Endothelial cell of umbilical vein (primary cell): Measurements from ENCODE around the gene SRD5A1. TPM values are rescaled to one million over a fixed set of nuclear protein-coding genes. Genes with fewer than 3 reads are reported as not detected.

Experiments used
- BruUV-seq: library from RNA; stranded (reverse); fragments of 400-500 nt; replicated peaks from 2 replicates; lab custom pipeline; 2021; lab: Mats Ljungman, UMichigan
- CTCF ChIA-PET: fragments of 300-600, 350-600 bp; sonication (Branson Sonifier 250); formaldehyde crosslinking; loops from one replicate; lab custom pipeline; 2021; ENCODE audit warnings: antibody characterized with exemption, inconsistent platforms; lab: Charles Lee
- POLR2A ChIA-PET: fragments of 300-600, 350-600 bp; sonication (Branson Sonifier 250); formaldehyde crosslinking; loops from one replicate; lab custom pipeline; 2021; ENCODE audit warnings: antibody characterized with exemption, inconsistent platforms; lab: Charles Lee
- DNase-seq: peaks from one replicate; pipeline ENCODE4 v3.0.0-alpha.2; 2011; ENCODE audit warnings: low read depth, low spot score
- FAIRE-seq: peaks from 2 replicates; lab custom pipeline; 2011; peaks lifted over from hg19 to GRCh38; lab: Jason Lieb, UNC
- H2AFZ ChIP-seq: 2 replicates; pipeline ENCODE4 v1.6.0; 2012; ENCODE audit warnings: low read depth, low read length, control low read depth, inconsistent platforms
- H3K27ac ChIP-seq: 2 replicates; pipeline ENCODE4 v1.5.1; 2011; ENCODE audit warnings: low read depth, mild to moderate bottlenecking, control low read depth, low read length, moderate library complexity; ENCODE audit not compliant: insufficient read depth
- H3K27me3 ChIP-seq, 2 experiments: 2 replicates each; pipeline versions ENCODE4 v1.6.0 to v1.6.1; 2011; ENCODE audit warnings: low read length in 2 of 2, mixed read lengths in 1 of 2; ENCODE audit not compliant: control insufficient read depth in 2 of 2, insufficient read depth in 2 of 2
- H3K36me3 ChIP-seq, 2 experiments: 2 replicates in 1 of 2; 3 replicates in 1 of 2; pipeline ENCODE4 v1.5.1; 2011; ENCODE audit warnings: low read length in 2 of 2, mild to moderate bottlenecking in 1 of 2, moderate library complexity in 1 of 2; ENCODE audit not compliant: control insufficient read depth in 2 of 2, insufficient read depth in 2 of 2; ENCODE audit errors: extremely low read depth in 1 of 2
- H3K4me1 ChIP-seq: 3 replicates; pipeline ENCODE4 v1.5.1; 2011; ENCODE audit warnings: mild to moderate bottlenecking, low read length; ENCODE audit not compliant: control insufficient read depth, insufficient read depth; ENCODE audit errors: extremely low read depth
- H3K4me2 ChIP-seq: 2 replicates; pipeline ENCODE4 v1.6.1; 2011; ENCODE audit warnings: low read length, control low read depth, mixed read lengths; ENCODE audit not compliant: insufficient read depth
- H3K4me3 ChIP-seq, 3 experiments: fragments of 200-600 bp in 1 of 3; sonication (generic), shearing (Covaris generic) in 1 of 3; replicated peaks in 1 of 3; 2 replicates each; pipeline ENCODE4 v1.5.1; 2011 to 2016; ENCODE audit warnings: control low read depth in 3 of 3, low read length in 3 of 3, mild to moderate bottlenecking in 2 of 3, inconsistent platforms in 1 of 3, low read depth in 1 of 3, moderate library complexity in 1 of 3; ENCODE audit not compliant: insufficient read depth in 1 of 3
- H3K79me2 ChIP-seq: 2 replicates; pipeline ENCODE4 v1.6.0; 2012; ENCODE audit warnings: low read length, inconsistent platforms; ENCODE audit not compliant: control insufficient read depth, insufficient read depth
- H3K9ac ChIP-seq: replicated peaks from 2 replicates; pipeline ENCODE3; 2011; ENCODE audit warnings: low read length, control low read depth; ENCODE audit not compliant: insufficient read depth; ENCODE audit errors: extremely low read depth
- H3K9me1 ChIP-seq: replicated peaks from 3 replicates; pipeline ENCODE4 v1.6.0; 2011; ENCODE audit warnings: mild to moderate bottlenecking, low read length; ENCODE audit not compliant: control insufficient read depth, insufficient read depth; ENCODE audit errors: extremely low read depth
- H3K9me3 ChIP-seq: replicated peaks from 2 replicates; pipeline ENCODE4 v1.5.1; 2012; ENCODE audit warnings: low read length, inconsistent platforms; ENCODE audit not compliant: control insufficient read depth, insufficient read depth
- H4K20me1 ChIP-seq: replicated peaks from 2 replicates; pipeline ENCODE3; 2011; ENCODE audit warnings: mild to moderate bottlenecking, low read length; ENCODE audit not compliant: control insufficient read depth, insufficient read depth; ENCODE audit errors: extremely low read depth
- CTCF ChIP-seq, 2 donors: IDR thresholded peaks; 1 replicate in 1 of 2; 2 replicates in 1 of 2; pipeline ENCODE4 v1.5.1; 2011; ENCODE audit warnings: low read length in 2 of 2, mild to moderate bottlenecking in 2 of 2, moderate library complexity in 2 of 2, control low read depth in 1 of 2, inconsistent platforms in 1 of 2, low read depth in 1 of 2; ENCODE audit not compliant: insufficient read depth in 1 of 2; ENCODE audit errors: extremely low read depth in 1 of 2
- EZH2 ChIP-seq: IDR thresholded peaks from 2 replicates; pipeline ENCODE4 v1.6.1; 2012; ENCODE audit warnings: borderline replicate concordance, low read depth, mild to moderate bottlenecking, moderate library complexity, low read length, inconsistent platforms; ENCODE audit not compliant: severe bottlenecking
- FOS ChIP-seq: IDR thresholded peaks from 2 replicates; pipeline ENCODE4 v1.6.1; 2011; ENCODE audit warnings: mild to moderate bottlenecking, low read length, moderate library complexity, borderline replicate concordance; ENCODE audit not compliant: insufficient read depth
- GATA2 ChIP-seq: IDR thresholded peaks from 2 replicates; pipeline ENCODE4 v1.7.0; 2011; ENCODE audit warnings: low read depth, mild to moderate bottlenecking, moderate library complexity, mixed read lengths, low read length; ENCODE audit not compliant: insufficient read length, insufficient read depth
- JUN ChIP-seq: IDR thresholded peaks from 2 replicates; pipeline ENCODE4 v1.6.1; 2011; ENCODE audit warnings: borderline replicate concordance, low read depth; ENCODE audit not compliant: insufficient read length, insufficient read depth
- MAX ChIP-seq: IDR thresholded peaks from 2 replicates; pipeline ENCODE4 v1.6.1; 2011; ENCODE audit not compliant: insufficient read depth, insufficient read length
- MYC ChIP-seq: IDR thresholded peaks from one replicate; pipeline ENCODE4 v1.6.1; 2011; ENCODE audit warnings: mild to moderate bottlenecking, low read depth, low read length
- POLR2A ChIP-seq: IDR thresholded peaks from 2 replicates; pipeline ENCODE4 v1.6.1; 2012; ENCODE audit warnings: low read depth, mild to moderate bottlenecking, control low read depth, low read length
- POLR2AphosphoS5 ChIP-seq: IDR thresholded peaks from 2 replicates; pipeline ENCODE4 v1.6.1; 2012; ENCODE audit warnings: low read depth, mild to moderate bottlenecking, control low read depth, low read length, moderate library complexity; ENCODE audit not compliant: insufficient read depth
- dilution Hi-C: fragments of 300-500 bp; cut with MboI; formaldehyde crosslinking; loops from one replicate; pipeline ENCODE4 v1.15.0; 2019; ENCODE audit warnings: low sequenced_read_pairs; ENCODE audit not compliant: extremely low pct_ligation_motif_present
- intact Hi-C: fragments of 100-400 bp; cut with micrococcal nuclease; formaldehyde crosslinking; loops from one replicate; pipeline ENCODE4 v1.10.0; 2022
- polyA plus RNA-seq, 4 experiments: library from polyadenylated mRNA; depleted of rRNA in 3 of 4; stranded (reverse) in 3 of 4; unstranded in 1 of 4; fragments of >200 nt; gene quantifications; 2 replicates each; pipeline versions ENCODE4 v1.2.1 to v1.2.3, GENCODE V29; 2011 to 2012; ENCODE audit warnings: missing spikeins in 1 of 4
- total RNA-seq: library from RNA; stranded (reverse); gene quantifications from 2 replicates; pipeline ENCODE4 v1.2.3, GENCODE V29; 2021

SRD5A1 gene
- total and polyA plus RNA-seq, 2 donors (not counting 3 experiments of a cell fraction or from before 2014, with no cell fraction given): 11.6 to 14.8 TPM

GRCh38 chr5:6655432-6655831 lies 22.2 kb downstream of the SRD5A1 start:
- dilution Hi-C loops (no loop called here), intact Hi-C loops (no loop called here)
- H3K36me3 ChIP-seq: peaks cover 4 to 6% of the 10 kb centered on the region in 2 experiments
- no peaks in the 10 kb centered on the region for H3K9me3 ChIP-seq
- FAIRE-seq (no peak), DNase-seq (no peak)
- no TSS peak for BruUV-seq
- H2AFZ ChIP-seq: no peak overlapping the region
- no peaks in the 10 kb centered on the region for H4K20me1 ChIP-seq
- no peak for TF ChIP-seq EZH2
- H3K9me1 ChIP-seq: no peaks in the 10 kb centered on the region
- H3K79me2 ChIP-seq: no peaks in the 10 kb centered on the region
- no peaks in the 10 kb centered on the region for H3K4me1 ChIP-seq
- no peak overlapping the region for H3K27ac ChIP-seq
- H3K9ac ChIP-seq: no peak overlapping the region
- no peaks in the 10 kb centered on the region for H3K27me3 ChIP-seq
- POLR2A ChIA-PET: no interaction called here
- H3K4me3 ChIP-seq: no peak overlapping the region
- no peak overlapping the region for H3K4me2 ChIP-seq
- CTCF ChIA-PET: no interaction called here

- Histone ChIP-seq H3K9me1 (no peaks in the 10 kb centered on the region), H3K4me3 (no peak overlapping the region), H3K9ac (no peak overlapping the region), H2AFZ (no peak overlapping the region), H3K79me2 (no peaks in the 10 kb centered on the region), H4K20me1 (no peaks in the 10 kb centered on the region), H3K9me3 (no peaks in the 10 kb centered on the region), H3K4me1 (no peaks in the 10 kb centered on the region), H3K4me2 (no peak overlapping the region), H3K27me3 (no peaks in the 10 kb centered on the region), H3K36me3 (peaks cover 4 to 6% of the 10 kb centered on the region in 2 experiments), H3K27ac (no peak overlapping the region)
- no TSS peak for BruUV-seq
- dilution Hi-C loops: no loop called here
- FAIRE-seq (no peak), DNase-seq (no peak)
- intact Hi-C loops: no loop called here
- ChIA-PET CTCF (no interaction called here), POLR2A (no interaction called here)
- TF ChIP-seq JUN: no peak
- no peak for TF ChIP-seq CTCF (IDR thresholded peaks at IDR 0.05; ENCODE audit: extremely low read depth in 1 of 2, insufficient read depth in 1 of 2, low read depth in 1 of 2, low read length in 2 of 2)
- TF ChIP-seq POLR2AphosphoS5: no peak
- no peak for TF ChIP-seq GATA2
- no peak for TF ChIP-seq MYC
- TF ChIP-seq MAX: no peak
- TF ChIP-seq FOS: no peak
- TF ChIP-seq EZH2: no peak
- TF ChIP-seq POLR2A: no peak
Measured at GRCh38 chr5:6656680-6657079, 23.4 kb downstream of the SRD5A1 start.
